ENCODE measurements around the gene BEGAIN. TPM values are rescaled to one million over a fixed set of nuclear protein-coding genes. Genes with fewer than 3 reads are reported as not detected.
A peak's percentile ranks its signal among the peaks of the same experiment; 100 is the strongest.

BEGAIN gene
- total RNA-seq, 1 donor from 2014 or later, result 1.5 TPM

GRCh38 chr14:100551056-100551455 lies 36.2 kb downstream of the BEGAIN start:
- Histone ChIP-seq H3K4me1 (peaks cover 18% of the 10 kb centered on the region), H3K36me3 (no peaks in the 10 kb centered on the region), H3K9me3 (no peaks in the 10 kb centered on the region), H3K4me3 (no peak overlapping the region), H3K27ac (no peak overlapping the region), H3K27me3 (no peaks in the 10 kb centered on the region)
- ATAC-seq, result no peak
- intact Hi-C loops (cut with DNase I), result no loop called here
- no peak for TF ChIP-seq CTCF (IDR thresholded peaks at IDR 0.05)
- DNase-seq, result no peak

GRCh38 chr14:100549834-100550625 lies 37.2 kb downstream of the BEGAIN start:
- intact Hi-C loops (cut with DNase I), result no loop called here
- ATAC-seq (no peak), DNase-seq (no peak)
- Histone ChIP-seq H3K27me3 (no peaks in the 10 kb centered on the region), H3K4me3 (no peak overlapping the region), H3K9me3 (no peaks in the 10 kb centered on the region), H3K4me1 (peaks cover 18% of the 10 kb centered on the region), H3K27ac (no peak overlapping the region), H3K36me3 (no peaks in the 10 kb centered on the region)
- no peak for TF ChIP-seq CTCF (IDR thresholded peaks at IDR 0.05)

GRCh38 chr14:100548939-100549338 lies 38.3 kb downstream of the BEGAIN start:
- H3K27me3 ChIP-seq, result no peaks in the 10 kb centered on the region
- DNase-seq (no peak), ATAC-seq (no peak)
- H3K4me3 ChIP-seq, result no peak overlapping the region
- H3K4me1 ChIP-seq, result peaks cover 18% of the 10 kb centered on the region
- H3K9me3 ChIP-seq, result no peaks in the 10 kb centered on the region
- intact Hi-C loops (cut with DNase I), result no loop called here
- H3K36me3 ChIP-seq, result no peaks in the 10 kb centered on the region
- H3K27ac ChIP-seq, result no peak overlapping the region
- TF ChIP-seq CTCF (IDR thresholded peaks at IDR 0.05), result no peak

DNA sequence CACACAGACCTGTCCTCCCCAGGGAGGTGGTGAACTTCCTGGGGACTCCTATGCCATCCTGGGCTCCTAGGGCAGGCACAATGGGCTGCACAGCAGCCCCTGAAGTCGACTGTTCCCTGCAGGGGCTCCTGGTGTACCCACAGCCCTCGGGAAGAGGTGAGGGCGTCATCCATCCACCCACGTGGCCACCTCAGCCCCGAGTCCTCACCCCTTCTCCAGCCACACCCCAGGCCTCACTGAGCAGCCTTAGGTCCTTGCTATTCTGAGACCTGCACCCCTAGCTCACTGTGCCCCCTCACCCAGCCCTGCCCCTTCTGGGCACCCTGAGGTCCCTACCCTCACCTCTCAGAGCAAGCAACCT lies 38.9 kb downstream of the BEGAIN start:
- no peak for TF ChIP-seq CTCF (IDR thresholded peaks at IDR 0.05)
- Histone ChIP-seq H3K4me3 (no peak overlapping the region), H3K27me3 (no peaks in the 10 kb centered on the region), H3K36me3 (no peaks in the 10 kb centered on the region), H3K27ac (peak overlapping the region; percentile 79), H3K9me3 (no peaks in the 10 kb centered on the region), H3K4me1 (peaks cover 18% of the 10 kb centered on the region)
- intact Hi-C loops (cut with DNase I), result no loop called here
- no peak for ATAC-seq
- DNase-seq, result no peak

- no peak for TF ChIP-seq CTCF (IDR thresholded peaks at IDR 0.05)
- no peaks in the 10 kb centered on the region for H3K36me3 ChIP-seq
- intact Hi-C loops (cut with DNase I), result no loop called here
- ATAC-seq (peak; percentile 78), DNase-seq (peak; percentile 84)
- peak overlapping the region; percentile 62 for H3K4me3 ChIP-seq
- no peaks in the 10 kb centered on the region for H3K27me3 ChIP-seq
- H3K9me3 ChIP-seq, result no peaks in the 10 kb centered on the region
- H3K27ac ChIP-seq, result peak overlapping the region; percentile 79
- H3K4me1 ChIP-seq, result peaks cover 18% of the 10 kb centered on the region
Observed at GRCh38 chr14:100547633-100548294, 39.5 kb downstream of the BEGAIN start.
